HAP-1 (cell line): ENCODE measurements around the gene UGGT2.

Experiments used
- DNase-seq, 2 experiments: peaks; one replicate each; pipeline ENCODE4 v3.0.0-alpha.2; 2016 to 2020; ENCODE audit warnings: low spot score in 2 of 2
- H3K27me3 ChIP-seq: fragments of 250-450 bp; sonication (Bioruptor Pico); 2 replicates; pipeline ENCODE4 v1.5.1; 2020; ENCODE audit warnings: low read depth, mild to moderate bottlenecking, moderate library complexity
- H3K36me3 ChIP-seq: fragments of 250-450 bp; sonication (Bioruptor Pico); replicated peaks from 2 replicates; pipeline ENCODE4 v1.5.1; 2020; ENCODE audit warnings: mild to moderate bottlenecking
- H3K4me1 ChIP-seq: fragments of 250-450 bp; sonication (Bioruptor Pico); 2 replicates; pipeline ENCODE4 v1.5.1; 2020; ENCODE audit warnings: mild to moderate bottlenecking
- H3K4me3 ChIP-seq: fragments of 250-450 bp; sonication (Bioruptor Pico); 2 replicates; pipeline ENCODE4 v1.5.1; 2020; ENCODE audit warnings: mild to moderate bottlenecking, moderate library complexity
- H3K9me3 ChIP-seq: fragments of 250-450 bp; sonication (Bioruptor Pico); 2 replicates; pipeline ENCODE4 v1.5.1; 2020; ENCODE audit warnings: mild to moderate bottlenecking, moderate library complexity
- in situ Hi-C: fragments of 300-500 bp; cut with MboI; formaldehyde crosslinking; loops from 3 replicates; pipeline ENCODE4 v1.14.3; 2020; ENCODE audit warnings: low sequenced_read_pairs, inconsistent platforms, mixed read lengths

The UGGT2 gene

DNA sequence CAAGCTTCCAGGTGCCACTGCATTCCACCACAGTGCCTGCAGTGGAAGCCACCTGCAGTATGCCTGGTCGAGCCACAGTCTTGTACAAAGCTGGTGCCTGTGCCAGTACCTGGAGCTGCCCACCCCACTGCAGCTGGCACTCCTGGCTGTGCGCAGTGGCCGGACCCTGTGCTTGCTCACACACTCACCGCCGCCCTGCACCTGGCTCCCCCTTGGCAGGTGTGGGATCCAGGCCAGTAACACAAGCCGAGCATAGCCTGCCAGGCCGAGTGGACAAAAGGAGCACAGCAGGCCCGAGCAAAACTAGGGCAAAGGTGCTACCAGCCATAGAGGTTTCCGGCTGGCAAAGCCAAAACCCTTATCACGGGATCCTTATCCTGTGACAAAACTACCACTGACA is 18.5 kb downstream of the UGGT2 start:
- Histone ChIP-seq H3K4me3 (no peak overlapping the region), H3K4me1 (no peaks in the 10 kb centered on the region), H3K36me3 (no peaks in the 10 kb centered on the region), H3K9me3 (no peaks in the 10 kb centered on the region; the same call in 1 of the 2 replicates), H3K27me3 (no peaks in the 10 kb centered on the region)
- in situ Hi-C loops = no loop called here
- no peak for DNase-seq

GRCh38 chr13:96033220-96034015 is 19.8 kb downstream of the UGGT2 start:
- Histone ChIP-seq H3K36me3 (no peaks in the 10 kb centered on the region), H3K27me3 (no peaks in the 10 kb centered on the region), H3K4me1 (no peaks in the 10 kb centered on the region), H3K4me3 (no peak overlapping the region), H3K9me3 (no peaks in the 10 kb centered on the region; the same call in 1 of the 2 replicates)
- no peak for DNase-seq
- in situ Hi-C loops = no loop called here

DNA sequence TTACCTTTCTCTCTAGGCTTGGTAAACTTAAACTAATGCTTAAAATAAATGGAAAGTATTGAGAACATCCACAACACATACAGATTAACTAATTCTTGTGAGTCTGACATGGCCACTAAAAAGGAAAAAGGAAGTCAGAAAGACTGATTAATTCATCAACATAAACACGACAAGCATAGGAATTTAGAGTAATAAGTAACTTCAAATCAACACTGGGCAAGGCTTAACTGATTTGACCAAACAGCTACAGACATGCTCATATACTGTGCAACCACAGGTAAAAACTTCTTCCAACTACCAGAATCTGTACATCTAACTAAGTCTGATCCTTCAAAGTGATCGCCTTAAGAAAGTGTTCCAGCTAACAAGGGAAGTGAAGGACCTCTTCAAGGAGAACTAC is 20.5 kb downstream of the UGGT2 start:
- Histone ChIP-seq H3K4me3 (no peak overlapping the region), H3K36me3 (0 out of 2 replicates have a peak, but pooled peaks cover 2% of the 10 kb centered on the region), H3K4me1 (no peaks in the 10 kb centered on the region), H3K27me3 (no peaks in the 10 kb centered on the region), H3K9me3 (no peaks in the 10 kb centered on the region; the same call in 1 of the 2 replicates)
- in situ Hi-C loops = no loop called here
- DNase-seq = no peak

- no peak for DNase-seq
- in situ Hi-C loops = loop anchor here (10.0 kb wide), 1 partner anchor 936 kb away; no protein-coding TSS in a partner anchor
- H3K27me3 ChIP-seq = no peaks in the 10 kb centered on the region
- 0 out of 2 replicates have a peak, but pooled peaks cover 2% of the 10 kb centered on the region for H3K36me3 ChIP-seq
- H3K4me1 ChIP-seq = no peaks in the 10 kb centered on the region
- H3K9me3 ChIP-seq = no peaks in the 10 kb centered on the region
- no peak overlapping the region for H3K4me3 ChIP-seq
Observed at GRCh38 chr13:96029002-96029401, 24.2 kb downstream of the UGGT2 start.

GRCh38 chr13:96027496-96027895 is 25.7 kb downstream of the UGGT2 start:
- DNase-seq = no peak
- Histone ChIP-seq H3K9me3 (no peaks in the 10 kb centered on the region), H3K27me3 (no peaks in the 10 kb centered on the region), H3K4me3 (no peak overlapping the region), H3K36me3 (0 out of 2 replicates have a peak, but pooled peaks cover 2% of the 10 kb centered on the region), H3K4me1 (no peaks in the 10 kb centered on the region)
- in situ Hi-C loops = loop anchor here (10.0 kb wide), 1 partner anchor 937 kb away; no protein-coding TSS in a partner anchor

DNA sequence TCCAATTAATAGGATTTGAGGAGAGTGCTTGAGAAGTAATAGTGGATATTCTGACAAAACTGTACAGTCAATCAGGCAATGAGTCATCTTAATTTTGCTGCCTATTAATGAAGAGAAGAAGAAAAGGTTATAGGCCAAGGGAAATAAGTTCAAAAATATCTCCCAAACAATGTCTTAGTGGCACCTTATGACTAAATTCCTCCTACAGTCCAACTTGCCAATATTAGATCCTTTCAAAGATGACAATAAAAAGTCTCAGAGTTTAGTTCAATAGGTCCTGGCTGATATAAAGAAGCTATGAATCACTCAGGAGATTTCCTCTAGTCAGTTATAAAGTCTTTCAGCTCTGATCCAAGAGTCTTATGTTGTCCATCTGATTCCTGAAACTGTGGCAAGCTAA is 27.9 kb downstream of the UGGT2 start:
- H3K4me1 ChIP-seq = no peaks in the 10 kb centered on the region
- in situ Hi-C loops = loop anchor here (10.0 kb wide), 1 partner anchor 940 kb away; no protein-coding TSS in a partner anchor
- 0 out of 2 replicates have a peak, but pooled peaks cover 7% of the 10 kb centered on the region for H3K36me3 ChIP-seq
- H3K4me3 ChIP-seq = no peak overlapping the region
- no peaks in the 10 kb centered on the region for H3K9me3 ChIP-seq
- H3K27me3 ChIP-seq = no peaks in the 10 kb centered on the region
- no peak for DNase-seq

DNA sequence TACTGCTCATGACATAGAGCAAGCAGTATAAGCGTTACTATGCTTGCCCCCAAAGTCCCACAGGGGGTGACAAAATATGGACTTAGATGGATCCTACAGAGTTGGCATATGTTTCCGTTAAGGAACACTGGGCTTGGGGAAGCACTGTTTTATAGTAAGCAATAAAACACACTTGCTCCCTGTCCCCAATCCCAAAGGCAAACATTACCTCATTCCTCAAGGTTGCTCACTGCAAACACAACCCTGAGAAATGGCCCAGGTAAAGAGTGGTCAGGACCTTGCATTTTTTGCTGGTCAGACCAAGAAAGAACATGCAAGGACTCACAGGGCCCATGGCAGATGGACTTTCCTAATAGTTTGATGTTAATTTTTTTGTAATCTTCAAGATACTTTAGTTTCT is 32.3 kb downstream of the UGGT2 start:
- in situ Hi-C loops = loop anchor here (10.0 kb wide), 1 partner anchor 944 kb away; no protein-coding TSS in a partner anchor
- DNase-seq = no peak

DNA sequence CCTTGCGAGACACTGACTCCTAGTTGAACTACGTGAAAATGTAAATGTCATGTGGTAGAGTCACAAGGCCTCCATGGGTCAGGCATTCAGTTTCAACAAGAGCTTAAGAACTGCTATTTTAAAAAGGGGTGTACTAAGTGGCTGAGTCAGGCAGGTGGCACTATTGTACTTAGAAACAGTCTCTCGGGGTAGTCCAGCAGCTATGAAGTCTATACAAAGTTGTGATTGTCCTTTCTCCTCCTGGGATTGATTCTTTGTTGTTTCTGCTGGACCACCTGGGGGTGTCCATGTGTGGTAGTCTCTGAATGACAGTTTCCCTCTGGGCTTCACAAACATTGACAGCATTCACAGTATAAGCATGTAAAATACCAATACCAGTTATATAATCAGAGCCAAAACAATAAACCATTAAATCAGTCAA is 33.0 kb downstream of the UGGT2 start:
- DNase-seq = peak; percentile 59 to 81
- Histone ChIP-seq H3K4me3 (no peak overlapping the region), H3K4me1 (peaks cover 4% of the 10 kb centered on the region; the same call in 1 of the 2 replicates), H3K36me3 (peaks cover 12% of the 10 kb centered on the region), H3K27me3 (no peaks in the 10 kb centered on the region), H3K9me3 (no peaks in the 10 kb centered on the region)
- in situ Hi-C loops = loop anchor here (10.0 kb wide), 1 partner anchor 945 kb away; no protein-coding TSS in a partner anchor

More for the DNA sequence above, 32.3 kb downstream of the UGGT2 start:
- no peaks in the 10 kb centered on the region for H3K9me3 ChIP-seq
- H3K4me1 ChIP-seq = peaks cover 4% of the 10 kb centered on the region; the same call in 1 of the 2 replicates
- peaks cover 12% of the 10 kb centered on the region for H3K36me3 ChIP-seq
- no peaks in the 10 kb centered on the region for H3K27me3 ChIP-seq
- H3K4me3 ChIP-seq = no peak overlapping the region

- peaks cover 4% of the 10 kb centered on the region; the same call in 1 of the 2 replicates for H3K4me1 ChIP-seq
- H3K27me3 ChIP-seq = no peaks in the 10 kb centered on the region
- peaks cover 12% of the 10 kb centered on the region for H3K36me3 ChIP-seq
- DNase-seq = no peak
- in situ Hi-C loops = no loop called here
- H3K9me3 ChIP-seq = no peaks in the 10 kb centered on the region
- no peak overlapping the region for H3K4me3 ChIP-seq
Observed at GRCh38 chr13:96018135-96018534, 35.1 kb downstream of the UGGT2 start.

DNA sequence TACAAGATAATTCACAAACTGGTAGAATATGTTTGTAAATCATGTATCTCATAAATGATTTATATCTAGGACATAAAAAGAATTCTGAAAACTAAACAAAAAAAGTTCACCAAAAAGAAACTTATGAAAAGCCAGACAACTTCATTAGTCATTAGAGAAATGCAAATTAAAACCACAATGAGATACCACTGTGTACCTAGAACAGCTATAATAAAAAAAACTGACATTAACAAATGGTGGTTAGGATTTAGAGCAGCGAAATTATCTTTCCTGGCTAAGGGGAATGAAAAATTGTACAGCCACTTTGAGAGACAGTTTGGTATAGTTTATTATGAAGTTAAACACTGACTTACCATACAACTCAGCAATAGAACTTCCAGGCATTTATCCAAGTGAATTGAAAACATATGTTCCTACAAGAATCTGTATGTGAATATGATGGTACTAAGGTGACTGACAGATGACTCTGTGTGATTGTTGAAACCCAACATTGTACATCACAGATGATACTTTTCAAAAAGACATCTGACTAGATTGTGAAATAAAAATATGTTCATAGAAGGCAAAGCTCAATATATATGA is 41.8 kb downstream of the UGGT2 start:
- Histone ChIP-seq H3K4me3 (no peak overlapping the region), H3K27me3 (no peaks in the 10 kb centered on the region), H3K36me3 (peaks cover 12% of the 10 kb centered on the region), H3K9me3 (no peaks in the 10 kb centered on the region), H3K4me1 (peaks cover 4% of the 10 kb centered on the region; the same call in 1 of the 2 replicates)
- no peak for DNase-seq
- in situ Hi-C loops = no loop called here

DNA sequence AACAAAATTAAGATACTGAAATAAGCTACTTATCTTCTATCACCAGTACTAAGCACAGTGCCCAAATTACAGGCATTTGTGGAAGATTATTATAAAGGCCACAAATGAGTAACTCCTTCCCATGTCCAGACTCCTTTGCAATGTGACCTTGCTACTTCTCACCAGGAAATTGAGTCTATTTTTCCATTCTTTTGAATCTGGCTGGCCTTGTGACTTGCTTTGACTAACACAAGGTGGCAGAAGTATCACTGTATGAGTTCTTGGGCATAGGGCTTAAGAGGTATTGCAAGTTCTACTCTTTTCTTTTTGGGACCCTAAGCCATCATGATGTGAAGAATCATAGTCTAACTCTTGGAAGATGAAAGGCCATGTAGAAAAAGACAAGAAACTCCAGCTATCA is 49.9 kb downstream of the UGGT2 start:
- Histone ChIP-seq H3K4me1 (peaks cover 15% of the 10 kb centered on the region), H3K4me3 (no peak overlapping the region), H3K9me3 (no peaks in the 10 kb centered on the region), H3K36me3 (peaks cover 6% of the 10 kb centered on the region; the same call in 1 of the 2 replicates), H3K27me3 (no peaks in the 10 kb centered on the region)
- in situ Hi-C loops = no loop called here
- DNase-seq = no peak

DNA sequence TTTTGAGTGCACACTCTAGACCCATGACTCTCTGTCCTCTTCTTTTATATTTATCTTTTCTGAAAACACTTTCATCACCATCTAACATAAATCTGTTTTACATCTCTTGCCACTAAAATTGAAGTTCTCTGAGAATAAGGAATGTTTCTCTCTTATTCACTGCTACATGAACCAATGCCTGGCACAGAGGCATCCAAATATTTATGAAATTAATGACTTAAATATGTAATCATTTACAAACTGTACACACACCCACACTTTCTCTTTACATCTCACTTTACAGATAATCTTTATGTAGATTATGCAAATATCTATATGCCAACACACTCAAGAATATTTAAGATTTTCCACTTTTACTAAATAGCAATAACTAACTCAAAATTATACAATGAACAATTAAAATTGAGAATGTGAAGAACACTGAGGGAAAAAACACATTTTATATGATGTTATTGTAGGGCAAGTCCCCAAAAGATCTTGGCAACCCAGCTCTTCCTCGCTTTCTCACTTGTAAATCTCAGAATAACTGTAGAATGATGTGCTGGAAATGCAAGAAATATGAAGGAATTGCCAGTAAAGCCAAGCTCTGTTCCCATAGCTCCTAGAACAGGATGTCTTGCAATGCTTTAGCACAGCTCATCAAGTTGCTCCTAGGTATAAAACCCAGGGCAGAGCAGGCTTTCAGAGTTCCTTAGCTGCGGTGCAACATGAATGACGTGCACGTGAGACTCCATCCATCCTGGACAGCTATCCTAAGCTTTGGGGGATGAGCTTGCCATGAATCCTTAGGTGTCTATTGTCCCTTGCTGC is 50.7 kb downstream of the UGGT2 start:
- peaks cover 15% of the 10 kb centered on the region for H3K4me1 ChIP-seq
- no peaks in the 10 kb centered on the region for H3K27me3 ChIP-seq
- in situ Hi-C loops = no loop called here
- no peak for DNase-seq
- H3K9me3 ChIP-seq = no peaks in the 10 kb centered on the region
- 0 out of 2 replicates have a peak, but pooled peaks cover 4% of the 10 kb centered on the region for H3K36me3 ChIP-seq
- no peak overlapping the region for H3K4me3 ChIP-seq

DNA sequence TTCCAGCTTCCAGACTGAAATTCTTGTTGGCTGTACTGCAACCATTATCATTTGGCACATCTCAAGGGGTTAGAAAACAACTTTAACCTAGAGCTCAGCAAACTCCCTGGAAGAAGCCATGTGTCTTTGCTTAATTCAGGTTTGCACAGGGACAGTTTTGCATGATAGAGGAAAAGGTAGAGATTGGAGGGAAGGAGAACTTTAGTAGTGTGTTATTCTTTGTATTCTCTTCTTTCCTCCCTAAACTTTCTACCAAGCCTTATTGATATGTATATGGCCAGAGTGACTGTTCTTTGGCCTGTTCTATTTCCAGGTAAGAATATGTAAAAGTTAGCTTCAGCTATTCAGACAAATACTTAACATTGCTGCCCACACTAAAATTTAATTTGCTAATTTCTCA is 53.1 kb downstream of the UGGT2 start:
- in situ Hi-C loops = no loop called here
- Histone ChIP-seq H3K4me1 (peaks cover 15% of the 10 kb centered on the region), H3K36me3 (no peaks in the 10 kb centered on the region), H3K4me3 (no peak overlapping the region), H3K9me3 (no peaks in the 10 kb centered on the region), H3K27me3 (no peaks in the 10 kb centered on the region)
- peak in 1 of 2 experiments; percentile 73 for DNase-seq
